ENCODE measurements around the gene ALDH1L2. TPM values are rescaled to one million over a fixed set of nuclear protein-coding genes. Genes with fewer than 3 reads are reported as not detected.
A peak's percentile ranks its signal among the peaks of the same experiment; 100 is the strongest.

Gene ALDH1L2
- total RNA-seq, 1 donor from 2014 or later: 4.0 TPM

- Mint-ChIP-seq H3K36me3 (ENCODE audit: low read depth) (peaks cover 57% of the 10 kb centered on the region), H3K4me3 (no peak overlapping the region), H3K27ac (ENCODE audit: unreplicated experiment) (no peak overlapping the region), H3K4me1 (peaks cover 25% of the 10 kb centered on the region), H3K9me3 (peaks cover 4% of the 10 kb centered on the region), H3K27me3 (ENCODE audit: low read depth) (no peaks in the 10 kb centered on the region)
- TF ChIP-seq CTCF (conservative IDR thresholded peaks at IDR 0.05): no peak
- no peak for DNase-seq (ENCODE audit: low read depth, low spot score)
Observed at GRCh38 chr12:105014603-105015002, 69.7 kb downstream of the ALDH1L2 start.

- DNase-seq (ENCODE audit: low read depth, low spot score): no peak
- Mint-ChIP-seq H3K27me3 (ENCODE audit: low read depth) (no peaks in the 10 kb centered on the region), H3K36me3 (ENCODE audit: low read depth) (peaks cover 64% of the 10 kb centered on the region), H3K4me1 (peaks cover 25% of the 10 kb centered on the region), H3K9me3 (peaks cover 9% of the 10 kb centered on the region), H3K27ac (ENCODE audit: unreplicated experiment) (no peak overlapping the region), H3K4me3 (no peak overlapping the region)
- no peak for TF ChIP-seq CTCF (conservative IDR thresholded peaks at IDR 0.05)
Observed at GRCh38 chr12:105013892-105014291, 70.4 kb downstream of the ALDH1L2 start.

GRCh38 chr12:105001476-105001875 is 82.8 kb downstream of the ALDH1L2 start:
- H3K9me3 Mint-ChIP-seq: peaks cover 6% of the 10 kb centered on the region
- H3K36me3 Mint-ChIP-seq (ENCODE audit: low read depth): peaks cover 54% of the 10 kb centered on the region
- DNase-seq (ENCODE audit: low read depth, low spot score): no peak
- no peak overlapping the region for H3K27ac Mint-ChIP-seq (ENCODE audit: unreplicated experiment)
- no peak overlapping the region for H3K4me3 Mint-ChIP-seq
- TF ChIP-seq CTCF (conservative IDR thresholded peaks at IDR 0.05): no peak
- peaks cover 2% of the 10 kb centered on the region for H3K4me1 Mint-ChIP-seq
- no peaks in the 10 kb centered on the region for H3K27me3 Mint-ChIP-seq (ENCODE audit: low read depth)

GRCh38 chr12:104999347-104999685 is 84.9 kb downstream of the ALDH1L2 start:
- H3K27me3 Mint-ChIP-seq (ENCODE audit: low read depth): no peaks in the 10 kb centered on the region
- H3K4me1 Mint-ChIP-seq: no peaks in the 10 kb centered on the region
- H3K9me3 Mint-ChIP-seq: no peaks in the 10 kb centered on the region
- TF ChIP-seq CTCF (conservative IDR thresholded peaks at IDR 0.05): no peak
- H3K36me3 Mint-ChIP-seq (ENCODE audit: low read depth): peaks cover 38% of the 10 kb centered on the region
- no peak for DNase-seq (ENCODE audit: low read depth, low spot score)
- peak overlapping the region; percentile 69 for H3K27ac Mint-ChIP-seq (ENCODE audit: unreplicated experiment)
- H3K4me3 Mint-ChIP-seq: no peak overlapping the region

- H3K36me3 Mint-ChIP-seq (ENCODE audit: low read depth): peaks cover 34% of the 10 kb centered on the region
- DNase-seq (ENCODE audit: low read depth, low spot score): no peak
- no peaks in the 10 kb centered on the region for H3K9me3 Mint-ChIP-seq
- no peaks in the 10 kb centered on the region for H3K27me3 Mint-ChIP-seq (ENCODE audit: low read depth)
- H3K4me3 Mint-ChIP-seq: no peak overlapping the region
- H3K4me1 Mint-ChIP-seq: no peaks in the 10 kb centered on the region
- peak overlapping the region; percentile 69 for H3K27ac Mint-ChIP-seq (ENCODE audit: unreplicated experiment)
- TF ChIP-seq CTCF (conservative IDR thresholded peaks at IDR 0.05): no peak
Observed at GRCh38 chr12:104998423-104999346, 85.6 kb downstream of the ALDH1L2 start.
